IPS-18c (cell line): ENCODE results near the gene SYS1.

Source experiments
- H3K4me3 ChIP-seq: 2 replicates; pipeline ENCODE4 v1.7.0; 2013; ENCODE audit warnings: low read depth, mild to moderate bottlenecking, low read length, moderate library complexity; ENCODE audit not compliant: insufficient read depth
- H3K9me3 ChIP-seq: one replicate; pipeline ENCODE4 v1.6.1; 2013; ENCODE audit warnings: mild to moderate bottlenecking, low read length, moderate library complexity; ENCODE audit not compliant: control insufficient read depth, insufficient read depth

The SYS1 gene

DNA sequence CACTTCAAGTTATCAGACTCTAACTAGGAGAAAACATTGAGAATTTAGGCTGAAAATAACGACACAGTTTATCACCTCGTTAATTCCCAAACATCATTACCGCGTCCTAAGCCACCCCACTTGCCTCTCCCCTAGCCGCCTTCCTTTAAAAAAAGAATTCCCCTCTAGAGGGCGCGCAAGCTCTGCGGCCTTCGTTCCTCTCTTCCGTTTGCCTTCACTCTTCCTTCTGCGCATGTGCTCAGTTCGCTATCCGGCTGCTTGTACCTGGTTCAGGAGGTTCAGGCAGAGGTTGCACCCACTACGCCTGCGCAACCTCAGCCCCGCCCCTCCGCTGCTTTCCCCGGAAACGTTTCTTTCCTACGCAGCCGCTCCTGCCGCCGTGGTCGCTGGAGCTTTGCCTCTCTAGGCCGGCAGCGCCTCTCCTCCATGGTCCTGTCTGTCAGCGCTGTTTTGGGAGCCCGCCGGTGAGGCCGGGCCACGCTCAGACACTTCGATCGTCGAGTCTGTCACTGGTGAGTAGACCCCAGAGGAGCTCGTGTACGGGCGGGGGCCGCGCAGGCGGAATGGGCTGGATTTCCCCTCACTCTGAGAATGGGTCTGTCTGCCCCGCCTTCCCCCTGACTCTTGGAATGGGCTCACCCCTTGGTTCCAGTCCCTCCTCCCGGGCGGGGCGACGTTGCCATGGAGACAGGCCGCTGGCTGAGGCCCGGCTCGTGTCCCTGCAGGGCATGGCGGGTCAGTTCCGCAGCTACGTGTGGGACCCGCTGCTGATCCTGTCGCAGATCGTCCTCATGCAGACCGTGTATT is at the start of gene SYS1:
SYS1 (plus strand) TSS at position 353 of the 807 bp plus-strand sequence; CDS start at position 729, 376 bp downstream.
- Histone ChIP-seq H3K4me3 (peak within 1 kb of the TSS; percentile 98), H3K9me3 (no peaks in the 10 kb centered on the region)

- H3K4me3 ChIP-seq: no peak overlapping the region
Observed at GRCh38 chr20:45313943-45314342, 49.0 kb upstream of the SYS1 start.

DNA sequence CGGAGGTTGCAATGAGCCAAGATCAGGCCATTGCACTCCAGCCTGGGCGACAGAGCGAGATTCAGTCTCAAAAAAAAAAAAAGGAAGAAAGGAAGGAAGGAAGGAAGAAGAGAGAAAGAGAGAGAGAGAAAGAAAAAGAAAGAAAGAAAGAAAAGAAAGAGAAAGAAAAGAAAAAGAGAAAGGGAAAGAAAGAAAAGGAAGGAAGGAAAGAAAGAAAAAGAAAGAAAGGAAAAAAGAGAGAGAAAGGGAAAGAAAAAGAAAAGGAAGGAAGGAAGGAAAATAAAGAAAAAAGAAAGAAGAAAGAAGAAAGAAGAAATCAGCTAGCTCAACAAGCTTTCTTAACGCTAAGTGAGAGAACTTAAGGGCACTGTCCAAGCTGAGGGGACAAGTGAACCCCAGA is 47.3 kb upstream of the SYS1 start:
- Histone ChIP-seq H3K9me3 (no peaks in the 10 kb centered on the region), H3K4me3 (no peak overlapping the region)

More at GRCh38 chr20:45313943-45314342, 49.0 kb upstream of the SYS1 start:
- no peaks in the 10 kb centered on the region for H3K9me3 ChIP-seq

GRCh38 chr20:45316150-45317080 is 46.5 kb upstream of the SYS1 start:
- Histone ChIP-seq H3K9me3 (no peaks in the 10 kb centered on the region), H3K4me3 (no peak overlapping the region)

GRCh38 chr20:45317826-45318225 is 45.1 kb upstream of the SYS1 start:
- Histone ChIP-seq H3K4me3 (no peak overlapping the region), H3K9me3 (no peaks in the 10 kb centered on the region)

- Histone ChIP-seq H3K4me3 (no peak overlapping the region), H3K9me3 (no peaks in the 10 kb centered on the region)
Observed at GRCh38 chr20:45318386-45318939, 44.5 kb upstream of the SYS1 start.

DNA sequence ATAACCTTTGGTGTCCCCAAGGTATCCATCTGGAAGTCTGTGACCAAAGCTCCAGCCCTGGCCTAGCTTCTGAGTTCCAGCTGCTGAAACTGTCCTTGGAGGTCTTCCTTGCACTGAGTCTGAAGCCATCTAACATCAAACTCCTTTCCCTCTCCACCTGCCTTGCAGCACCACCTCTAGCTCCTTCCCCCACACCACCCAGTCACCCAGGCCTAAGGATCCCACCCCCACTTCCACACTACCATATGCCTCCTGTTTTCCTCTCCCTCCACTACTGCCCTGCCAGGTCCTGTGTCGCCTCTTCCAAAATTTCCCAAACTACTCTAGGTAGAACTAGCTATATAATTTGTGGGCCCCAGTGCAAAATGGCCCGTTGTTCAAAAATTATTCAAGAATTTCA is 44.0 kb upstream of the SYS1 start:
- Histone ChIP-seq H3K9me3 (no peaks in the 10 kb centered on the region), H3K4me3 (no peak overlapping the region)

DNA sequence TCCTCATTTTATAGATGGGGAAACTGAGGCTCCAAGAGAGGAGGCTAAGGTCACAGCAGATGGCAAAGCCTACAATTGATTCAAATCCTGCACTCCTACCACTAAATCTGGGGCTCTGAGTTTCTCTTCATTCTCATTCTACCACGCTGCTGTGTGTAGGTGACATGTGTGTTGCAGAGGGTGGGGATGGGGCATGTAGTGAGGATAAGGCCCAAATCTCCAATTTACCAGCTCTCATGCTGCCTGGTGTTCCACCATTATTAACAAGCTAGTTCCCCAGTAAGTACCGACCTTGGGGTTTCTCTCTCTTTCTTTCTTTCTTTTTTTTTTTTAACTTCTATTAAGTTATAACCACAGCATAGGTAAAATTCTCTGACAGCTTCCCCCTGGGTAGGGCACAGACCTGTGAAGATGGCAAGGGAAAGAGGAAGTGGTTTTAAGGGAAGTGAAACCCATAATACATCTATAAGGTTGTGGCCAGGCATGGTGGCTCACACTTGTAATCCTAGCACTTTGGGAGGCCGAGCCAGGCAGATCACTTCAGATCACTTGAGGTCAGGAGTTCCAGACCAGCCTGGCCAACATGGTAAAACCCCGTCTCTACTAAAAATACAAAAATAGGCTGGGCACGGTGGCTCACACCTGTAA is 41.9 kb upstream of the SYS1 start:
- H3K9me3 ChIP-seq: no peaks in the 10 kb centered on the region
- no peak overlapping the region for H3K4me3 ChIP-seq

GRCh38 chr20:45322952-45323383 is 40.0 kb upstream of the SYS1 start:
- no peaks in the 10 kb centered on the region for H3K9me3 ChIP-seq
- no peak overlapping the region for H3K4me3 ChIP-seq

GRCh38 chr20:45323731-45324130 is 39.2 kb upstream of the SYS1 start:
- Histone ChIP-seq H3K9me3 (no peaks in the 10 kb centered on the region), H3K4me3 (no peak overlapping the region)

- H3K4me3 ChIP-seq: no peak overlapping the region
- H3K9me3 ChIP-seq: no peaks in the 10 kb centered on the region
Observed at GRCh38 chr20:45325371-45325770, 37.6 kb upstream of the SYS1 start.

DNA sequence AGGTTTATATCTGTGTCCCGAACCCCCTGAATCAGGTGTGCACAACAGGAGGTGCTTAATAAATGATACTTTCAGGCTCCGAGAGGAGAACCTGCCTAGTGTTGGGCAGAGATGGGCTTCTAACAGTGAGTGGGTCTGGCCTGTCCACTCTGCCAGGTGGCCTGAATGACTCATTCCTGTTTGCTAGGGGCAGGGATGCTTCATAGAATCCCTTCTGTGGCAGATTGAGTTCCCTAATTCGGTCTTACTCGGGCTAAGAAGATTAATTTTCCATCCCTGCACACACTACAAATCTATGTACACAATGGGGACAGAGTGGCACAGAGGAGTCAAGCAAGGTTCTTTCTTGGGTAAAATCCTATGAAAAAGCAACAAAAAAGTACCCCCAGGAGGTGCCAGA is 34.5 kb upstream of the SYS1 start:
- H3K4me3 ChIP-seq: no peak overlapping the region
- no peaks in the 10 kb centered on the region for H3K9me3 ChIP-seq

- H3K4me3 ChIP-seq: no peak overlapping the region
- H3K9me3 ChIP-seq: no peaks in the 10 kb centered on the region
Observed at GRCh38 chr20:45329497-45330319, 33.2 kb upstream of the SYS1 start.

GRCh38 chr20:45330476-45330875 is 32.5 kb upstream of the SYS1 start:
- Histone ChIP-seq H3K9me3 (no peaks in the 10 kb centered on the region), H3K4me3 (no peak overlapping the region)

DNA sequence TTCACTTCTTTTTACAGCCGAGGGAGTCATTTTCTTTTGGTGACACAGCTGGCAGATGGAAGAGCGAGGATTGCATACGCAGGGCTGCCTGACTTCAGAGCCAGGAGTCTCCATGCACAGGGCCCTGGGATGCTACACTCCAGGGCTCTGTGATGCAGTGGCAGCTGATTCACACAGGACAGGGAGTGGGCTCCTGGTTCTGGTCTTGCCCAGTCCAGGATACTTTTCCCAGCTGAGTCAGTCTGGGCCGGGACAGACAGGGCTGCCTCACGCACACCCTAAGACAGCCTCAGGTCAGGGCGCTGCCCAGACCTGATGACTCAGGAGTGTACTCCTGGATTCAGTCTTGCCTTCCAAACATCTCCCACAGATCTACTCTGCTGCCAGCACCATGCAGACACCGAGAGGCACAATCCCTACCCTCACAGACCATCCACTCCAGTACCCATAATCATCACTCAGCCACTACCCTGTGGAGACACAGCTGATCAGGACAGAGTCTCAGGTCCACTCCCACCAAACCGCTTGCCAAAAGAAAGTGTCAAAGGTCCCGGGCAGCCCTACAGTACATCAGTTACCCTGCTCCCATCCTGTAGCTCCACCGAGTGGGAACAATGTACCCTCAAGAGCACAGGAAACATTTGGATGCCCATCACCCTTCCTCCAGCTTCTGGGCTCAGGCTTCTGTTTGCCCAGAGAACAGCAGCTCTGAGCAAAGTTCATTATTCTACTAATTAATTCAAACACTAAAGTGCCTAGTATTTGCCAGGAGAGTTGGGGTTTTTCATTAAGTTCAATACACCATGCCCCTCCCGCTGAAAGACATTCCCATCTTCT is 26.2 kb upstream of the SYS1 start:
- Histone ChIP-seq H3K4me3 (no peak overlapping the region), H3K9me3 (no peaks in the 10 kb centered on the region)
